BLaER1 treated with 17β-estradiol and CSF1 and Interleukin-3, amounts not matched to agents 10 nM and 100 nM (cell line): Measurements from ENCODE around the gene KSR2.

ENCODE experiments used
- H3K27ac ChIP-seq, 11 experiments: shearing (Covaris generic); formaldehyde crosslinking; 2 replicates each; pipeline ENCODE4 v1.8.1; 2022
- H3K27me3 ChIP-seq, 11 experiments: shearing (Covaris generic); formaldehyde crosslinking; 2 replicates each; pipeline ENCODE4 v1.8.1; 2022
- H3K36me3 ChIP-seq, 11 experiments: shearing (Covaris generic); formaldehyde crosslinking; 2 replicates each; pipeline ENCODE4 v1.8.1; 2022
- H3K4me1 ChIP-seq, 10 experiments: shearing (Covaris generic); formaldehyde crosslinking; 2 replicates each; pipeline ENCODE4 v1.8.1; 2022
- H3K4me2 ChIP-seq, 11 experiments: shearing (Covaris generic); formaldehyde crosslinking; 2 replicates each; pipeline ENCODE4 v1.8.1; 2022
- H3K4me3 ChIP-seq, 10 experiments: shearing (Covaris generic); formaldehyde crosslinking; 2 replicates each; pipeline ENCODE4 v1.8.1; 2022
- H3K9ac ChIP-seq, 11 experiments: shearing (Covaris generic); formaldehyde crosslinking; 2 replicates each; pipeline ENCODE4 v1.8.1; 2022
- H3K9me3 ChIP-seq, 11 experiments: shearing (Covaris generic); formaldehyde crosslinking; replicated peaks in 1 of 11; 2 replicates each; pipeline ENCODE4 v1.8.1; 2022
- H4K20me1 ChIP-seq, 11 experiments: shearing (Covaris generic); formaldehyde crosslinking; 2 replicates each; pipeline ENCODE4 v1.8.1; 2022
- Cebpa-rat ChIP-seq, 11 experiments: shearing (Covaris generic); IDR thresholded peaks; 2 replicates each; pipeline ENCODE4 v1.8.1; 2022

The KSR2 gene

DNA sequence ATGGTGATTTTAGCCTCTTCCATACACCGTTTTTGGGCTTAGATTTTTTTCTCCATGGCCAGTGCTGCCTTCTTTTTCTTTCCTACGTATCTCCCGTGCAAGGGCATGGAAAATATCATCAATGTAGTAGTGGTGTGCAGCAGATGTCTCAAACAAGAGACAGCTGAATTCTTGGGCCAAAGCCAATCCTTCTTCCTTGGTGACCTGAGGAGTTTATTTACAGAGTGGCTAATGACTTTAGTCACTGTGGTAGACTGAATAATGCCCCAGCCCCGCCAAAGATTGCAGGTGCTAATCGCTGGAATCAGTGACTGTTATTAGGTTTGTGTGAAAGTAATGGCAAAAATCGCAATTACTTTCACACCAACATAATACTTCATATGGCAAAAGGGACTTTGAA, 371.8 kb downstream of the KSR2 start:
- TF ChIP-seq Cebpa-rat (IDR thresholded peaks at IDR 0.05), result no peak
- Histone ChIP-seq H3K4me2 (no peak overlapping the region), H3K27me3 (no peaks in the 10 kb centered on the region)

DNA sequence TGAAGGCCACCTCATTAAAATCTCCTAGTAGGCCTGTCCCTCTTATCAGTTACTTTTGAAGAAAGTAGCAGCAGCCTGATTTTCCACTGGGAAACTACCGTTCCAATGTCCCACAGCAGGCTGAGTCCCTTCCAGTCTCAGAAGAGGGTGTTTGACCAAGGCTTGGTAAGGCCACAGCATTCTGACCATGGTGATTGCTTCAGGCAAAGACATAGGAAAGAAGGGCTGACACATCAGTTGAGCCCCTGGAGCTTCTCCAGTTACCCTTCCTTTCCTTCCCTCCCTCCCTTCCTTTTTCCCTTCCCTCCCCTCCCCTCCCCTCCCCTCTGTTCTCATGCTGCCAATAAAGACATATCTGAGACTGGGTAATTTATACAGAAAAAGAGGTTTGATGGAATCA, 373.0 kb downstream of the KSR2 start:
- H3K4me2 ChIP-seq, result no peak overlapping the region
- H3K9ac ChIP-seq, result no peak overlapping the region
- no peak for TF ChIP-seq Cebpa-rat (IDR thresholded peaks at IDR 0.05)
- no peaks in the 10 kb centered on the region for H3K4me1 ChIP-seq
- H3K27ac ChIP-seq, result no peak overlapping the region
- no peaks in the 10 kb centered on the region for H3K27me3 ChIP-seq
- H3K36me3 ChIP-seq, result no peaks in the 10 kb centered on the region
- H3K4me3 ChIP-seq, result no peak overlapping the region
- H4K20me1 ChIP-seq, result no peaks in the 10 kb centered on the region; a peak in 1 of 22 replicates
- peaks cover 2 to 9% (median 4%) of the 10 kb centered on the region in 11 experiments; a peak in 13 of 22 replicates for H3K9me3 ChIP-seq

More for the DNA sequence above, 371.8 kb downstream of the KSR2 start:
- Histone ChIP-seq H4K20me1 (no peaks in the 10 kb centered on the region; a peak in 1 of 22 replicates), H3K36me3 (no peaks in the 10 kb centered on the region), H3K4me1 (no peaks in the 10 kb centered on the region), H3K9ac (no peak overlapping the region), H3K27ac (no peak overlapping the region), H3K9me3 (no peaks in the 10 kb centered on the region), H3K4me3 (no peak overlapping the region)

DNA sequence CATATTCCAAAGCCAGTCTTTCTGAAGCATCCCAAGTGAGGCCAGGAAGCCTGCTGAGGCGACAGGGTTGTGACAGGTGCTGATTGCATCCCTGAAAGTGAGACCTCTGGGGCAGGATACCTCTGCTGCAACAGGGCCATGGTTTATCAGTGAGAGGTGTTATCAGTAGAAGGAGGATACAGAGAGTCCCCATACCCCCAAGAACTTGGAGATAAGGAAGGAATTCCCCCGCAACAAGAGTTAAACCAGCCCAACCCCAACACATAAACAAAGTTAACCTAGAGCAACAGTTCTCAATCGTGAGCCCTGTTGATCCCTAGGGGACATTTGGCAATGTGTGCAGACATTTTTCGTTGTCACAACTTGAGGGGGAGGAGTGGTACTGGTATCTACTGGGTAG, 374.3 kb downstream of the KSR2 start:
- Histone ChIP-seq H3K9me3 (peaks cover 10 to 20% (median 14%) of the 10 kb centered on the region in 11 experiments; a peak in 18 of 22 replicates), H3K9ac (no peak overlapping the region), H3K27ac (no peak overlapping the region), H4K20me1 (no peaks in the 10 kb centered on the region; a peak in 1 of 22 replicates), H3K4me3 (no peak overlapping the region), H3K4me2 (no peak overlapping the region), H3K36me3 (no peaks in the 10 kb centered on the region), H3K4me1 (no peaks in the 10 kb centered on the region), H3K27me3 (no peaks in the 10 kb centered on the region)
- no peak for TF ChIP-seq Cebpa-rat (IDR thresholded peaks at IDR 0.05)

DNA sequence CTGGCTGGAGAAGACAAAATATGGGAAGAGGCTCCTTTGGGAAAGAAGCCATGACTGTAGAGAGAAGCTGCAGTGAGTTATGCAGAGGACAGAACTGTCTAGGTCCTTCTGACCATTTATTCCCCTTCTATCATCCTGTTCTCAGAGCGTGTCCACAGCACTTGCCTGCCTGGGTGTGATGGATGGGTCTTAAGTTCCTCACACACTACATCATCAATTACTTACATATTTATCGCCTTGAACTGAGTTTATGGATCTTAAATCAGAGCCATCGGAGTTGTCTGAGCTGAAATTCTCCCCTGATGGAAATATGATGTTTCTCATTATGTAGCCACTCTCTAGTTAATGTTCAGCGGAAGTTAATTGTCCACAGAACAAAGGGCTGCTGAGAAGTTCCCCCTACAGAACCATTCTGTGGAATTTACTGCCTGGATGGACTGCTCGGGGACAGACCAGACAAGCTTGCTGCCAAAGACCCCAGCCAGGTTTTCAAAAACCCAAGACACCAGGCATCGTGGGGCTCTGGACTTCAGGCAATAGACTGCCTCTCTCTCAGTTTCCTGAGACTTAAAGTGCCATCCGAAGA, 374.9 kb downstream of the KSR2 start:
- Histone ChIP-seq H3K36me3 (no peaks in the 10 kb centered on the region), H3K27me3 (no peaks in the 10 kb centered on the region), H3K4me2 (no peak overlapping the region), H3K9ac (no peak overlapping the region), H3K4me1 (no peaks in the 10 kb centered on the region), H4K20me1 (no peaks in the 10 kb centered on the region; a peak in 1 of 22 replicates), H3K4me3 (no peak overlapping the region), H3K27ac (no peak overlapping the region), H3K9me3 (peaks cover 10 to 20% (median 14%) of the 10 kb centered on the region in 11 experiments; a peak in 18 of 22 replicates)
- TF ChIP-seq Cebpa-rat (IDR thresholded peaks at IDR 0.05), result no peak

DNA sequence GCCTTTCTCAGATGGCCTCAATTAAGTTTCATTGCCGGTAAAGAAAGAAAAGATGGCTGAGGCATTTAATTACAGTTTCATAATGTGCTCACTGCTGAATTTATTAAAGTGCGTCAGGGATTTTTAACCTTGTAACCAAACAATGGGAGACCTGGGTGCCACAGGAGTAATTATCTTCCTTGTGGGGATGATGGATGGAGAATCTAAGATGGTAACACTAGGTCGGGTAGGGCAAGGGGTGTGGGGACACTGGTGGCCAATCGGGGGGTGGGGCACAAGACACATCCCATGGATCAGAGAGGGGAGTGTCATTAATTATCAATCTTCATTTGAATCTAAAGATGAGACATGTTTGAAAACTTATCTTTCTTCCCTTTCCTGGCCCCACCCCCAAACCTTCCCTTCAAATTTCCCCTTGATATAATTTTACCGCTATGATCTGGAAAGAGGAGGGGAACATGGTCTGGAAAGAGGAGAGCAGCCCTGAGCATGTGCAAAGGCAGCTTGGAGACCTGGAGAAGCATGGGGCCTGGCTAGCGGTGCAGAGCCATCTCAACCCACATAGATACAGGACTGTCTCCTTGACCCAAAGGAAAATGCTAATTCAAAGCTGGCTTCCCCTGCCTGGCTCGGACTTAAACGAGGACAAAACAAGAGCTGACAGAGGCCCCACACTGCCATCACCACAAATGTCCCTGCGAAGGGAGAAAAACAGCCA, 376.0 kb downstream of the KSR2 start:
- Histone ChIP-seq H3K9me3 (peaks cover 10 to 20% (median 14%) of the 10 kb centered on the region in 11 experiments; a peak in 18 of 22 replicates), H3K9ac (no peak overlapping the region), H3K27me3 (no peaks in the 10 kb centered on the region), H4K20me1 (no peaks in the 10 kb centered on the region; a peak in 1 of 22 replicates), H3K36me3 (no peaks in the 10 kb centered on the region), H3K27ac (no peak overlapping the region), H3K4me1 (no peaks in the 10 kb centered on the region), H3K4me2 (no peak overlapping the region), H3K4me3 (no peak overlapping the region)
- no peak for TF ChIP-seq Cebpa-rat (IDR thresholded peaks at IDR 0.05)

DNA sequence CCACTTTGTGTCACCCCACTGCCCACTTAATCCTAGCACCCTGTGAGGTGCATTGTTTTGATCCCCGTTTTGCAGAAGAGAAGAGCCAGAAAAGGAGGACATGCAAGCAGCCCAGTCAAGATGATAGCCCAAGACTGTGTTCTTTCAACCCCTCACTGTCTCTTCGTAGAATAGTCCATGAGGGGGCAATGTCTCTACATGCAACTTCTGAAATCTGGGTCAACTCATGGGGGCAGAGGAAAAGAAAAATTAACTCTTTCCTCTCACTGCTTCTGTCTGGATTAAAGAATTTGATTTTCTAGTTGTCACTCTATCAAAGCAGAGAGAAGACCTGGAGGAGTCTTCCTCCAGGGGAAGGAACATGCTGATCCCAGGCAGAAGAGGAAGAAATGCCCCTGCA, 377.8 kb downstream of the KSR2 start:
- Histone ChIP-seq H3K4me3 (no peak overlapping the region), H3K36me3 (no peaks in the 10 kb centered on the region), H3K9me3 (peaks cover 10 to 20% (median 14%) of the 10 kb centered on the region in 11 experiments; a peak in 18 of 22 replicates), H3K9ac (no peak overlapping the region), H3K4me1 (no peaks in the 10 kb centered on the region), H3K27me3 (no peaks in the 10 kb centered on the region), H3K27ac (no peak overlapping the region), H3K4me2 (no peak overlapping the region), H4K20me1 (no peaks in the 10 kb centered on the region; a peak in 1 of 22 replicates)
- no peak for TF ChIP-seq Cebpa-rat (IDR thresholded peaks at IDR 0.05)

DNA sequence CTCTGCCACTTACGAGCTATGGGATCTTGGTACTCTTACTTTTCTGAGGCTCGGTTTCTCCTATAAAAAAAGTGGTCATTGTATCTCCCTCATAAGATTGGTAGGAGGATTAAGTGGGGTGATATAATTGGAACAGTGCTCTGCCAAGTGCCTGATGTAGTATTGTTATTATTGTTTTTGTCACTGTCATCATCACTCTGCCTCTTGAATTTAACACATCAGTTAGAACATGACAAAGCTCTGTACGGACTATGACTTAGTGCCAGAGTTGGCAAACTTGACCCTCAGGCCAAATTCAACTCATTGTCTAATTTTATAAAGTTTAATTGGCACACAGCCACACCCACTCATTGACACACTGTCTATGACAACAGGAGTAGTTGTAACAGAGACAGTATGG, 378.4 kb downstream of the KSR2 start:
- TF ChIP-seq Cebpa-rat (IDR thresholded peaks at IDR 0.05), result no peak
- no peak overlapping the region for H3K4me2 ChIP-seq
- no peaks in the 10 kb centered on the region for H3K36me3 ChIP-seq
- no peak overlapping the region for H3K27ac ChIP-seq
- H3K9me3 ChIP-seq, result peaks cover 10 to 20% (median 14%) of the 10 kb centered on the region in 11 experiments; a peak in 18 of 22 replicates
- no peak overlapping the region for H3K9ac ChIP-seq
- H3K4me3 ChIP-seq, result no peak overlapping the region
- H3K27me3 ChIP-seq, result no peaks in the 10 kb centered on the region
- no peaks in the 10 kb centered on the region for H3K4me1 ChIP-seq
- no peaks in the 10 kb centered on the region; a peak in 1 of 22 replicates for H4K20me1 ChIP-seq

DNA sequence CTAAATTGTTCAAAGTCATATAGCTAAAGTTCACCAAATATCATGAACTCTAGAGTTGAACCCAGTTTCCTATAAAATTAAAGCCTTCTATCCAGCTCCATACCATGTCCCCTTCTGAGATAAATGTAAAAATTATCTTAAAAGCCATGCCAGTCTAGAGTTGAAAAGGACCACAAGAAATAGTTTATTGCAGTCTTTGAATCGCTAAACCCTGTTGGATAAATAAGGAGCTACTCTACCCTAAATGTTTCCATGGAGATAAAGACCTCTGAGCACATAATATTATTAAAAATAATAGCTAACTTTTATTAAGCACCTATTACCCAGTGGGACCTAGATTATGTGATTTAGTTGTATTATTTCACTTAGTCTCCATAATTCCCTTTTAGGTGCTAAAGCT, 379.8 kb downstream of the KSR2 start:
- Histone ChIP-seq H3K27me3 (no peaks in the 10 kb centered on the region), H3K4me2 (no peak overlapping the region), H4K20me1 (no peaks in the 10 kb centered on the region), H3K9me3 (peaks cover 10 to 20% (median 14%) of the 10 kb centered on the region in 11 experiments; a peak in 18 of 22 replicates), H3K4me1 (no peaks in the 10 kb centered on the region), H3K4me3 (no peak overlapping the region), H3K9ac (no peak overlapping the region), H3K27ac (no peak overlapping the region), H3K36me3 (no peaks in the 10 kb centered on the region)
- TF ChIP-seq Cebpa-rat (IDR thresholded peaks at IDR 0.05), result no peak

DNA sequence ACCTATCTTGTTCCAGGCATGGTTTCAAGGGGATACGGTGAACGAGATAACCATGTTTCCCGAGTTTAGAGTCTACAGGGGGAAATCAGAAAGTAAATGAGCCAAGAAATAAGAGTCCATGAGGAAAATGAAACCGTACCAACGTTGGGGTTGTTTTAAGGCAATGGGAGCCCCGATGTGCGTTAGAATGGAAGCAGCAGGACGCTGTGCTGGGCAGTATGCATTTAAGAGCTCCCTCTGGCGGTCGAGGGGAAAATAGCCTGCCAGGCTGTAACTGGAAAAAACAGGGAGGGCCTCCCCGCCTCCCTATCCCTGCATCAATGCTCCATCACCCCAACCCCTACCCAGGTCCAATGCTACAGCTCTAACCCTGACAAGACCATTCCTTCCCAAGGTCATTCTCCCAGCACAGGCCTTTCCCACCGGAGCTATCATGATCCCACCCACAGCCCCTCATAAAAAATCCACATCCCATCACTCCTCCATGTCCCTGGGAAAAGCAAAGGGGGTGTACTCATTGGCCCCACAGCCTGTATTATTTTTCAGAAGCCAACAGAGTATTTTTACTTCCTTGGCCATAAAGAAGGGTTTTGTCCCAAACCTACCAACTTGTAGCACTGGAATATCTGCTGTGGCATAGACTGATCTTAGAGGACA, 381.0 kb downstream of the KSR2 start:
- H3K4me3 ChIP-seq, result no peak overlapping the region
- no peak for TF ChIP-seq Cebpa-rat (IDR thresholded peaks at IDR 0.05)
- no peaks in the 10 kb centered on the region for H3K4me1 ChIP-seq
- no peak overlapping the region for H3K27ac ChIP-seq
- H3K4me2 ChIP-seq, result no peak overlapping the region
- no peaks in the 10 kb centered on the region for H3K36me3 ChIP-seq
- no peaks in the 10 kb centered on the region; a peak in 1 of 22 replicates for H4K20me1 ChIP-seq
- peaks cover 10 to 20% (median 14%) of the 10 kb centered on the region in 11 experiments; a peak in 18 of 22 replicates for H3K9me3 ChIP-seq
- no peak overlapping the region for H3K9ac ChIP-seq
- no peaks in the 10 kb centered on the region for H3K27me3 ChIP-seq
